GM12878 (cell line): Measurements from ENCODE around the gene ELAVL1. TPM values are rescaled to one million over a fixed set of nuclear protein-coding genes. Genes with fewer than 3 reads are reported as not detected.
A peak's percentile ranks its signal among the peaks of the same experiment; 100 is the strongest.

Source experiments
- ATAC-seq: fragments of 200-7000 bp; cut with Tn5 transposase; 3 replicates; pipeline ENCODE4 v1.9.1; 2020; ENCODE audit warnings: mild to moderate bottlenecking, moderate library complexity
- BruUV-seq: library from RNA; stranded (reverse); fragments of 400-500 nt; replicated peaks from 2 replicates; lab custom pipeline; 2021; lab: Mats Ljungman, UMichigan
- CTCF ChIA-PET: fragments of 300-600 bp; sonication (Branson Sonifier 250); formaldehyde crosslinking; extraction: SDS; loops from one replicate; lab custom pipeline; 2021; ENCODE audit warnings: inconsistent platforms; lab: Yijun Ruan, JAX
- POLR2A ChIA-PET: fragments of 350-600 bp; formaldehyde crosslinking; extraction: SDS; loops from one replicate; lab custom pipeline; 2021; ENCODE audit warnings: inconsistent platforms; lab: Charles Lee
- RAD21 ChIA-PET: fragments of 300-600 bp; sonication (Branson Sonifier 250); formaldehyde crosslinking; loops from one replicate; lab custom pipeline; 2023; ENCODE audit warnings: antibody characterized with exemption; ENCODE audit not compliant: unreplicated experiment; lab: Charles Lee
- SMC1A ChIA-PET: fragments of 300-600 bp; sonication (Branson Sonifier 250); formaldehyde crosslinking; loops from one replicate; lab custom pipeline; 2023; ENCODE audit not compliant: unreplicated experiment, uncharacterized antibody; lab: Charles Lee
- DNase-seq: peaks from one replicate; pipeline ENCODE4 v3.0.0-alpha.2; 2011; ENCODE audit warnings: low read depth, low spot score
- FAIRE-seq: peaks from 3 replicates; lab custom pipeline; 2011; peaks lifted over from hg19 to GRCh38; lab: Jason Lieb, UNC
- H2AFZ ChIP-seq: 2 replicates; pipeline ENCODE4 v1.6.0; 2011; ENCODE audit warnings: low read depth, low read length, control low read depth; ENCODE audit not compliant: control insufficient read depth
- H3K27ac ChIP-seq: 2 replicates; pipeline ENCODE4 v1.5.1; 2011; ENCODE audit warnings: control low read depth; ENCODE audit not compliant: control insufficient read depth, insufficient read depth
- H3K27me3 ChIP-seq, 2 experiments: replicated peaks in 1 of 2; 2 replicates each; pipeline versions ENCODE4 v1.6.0 to v1.6.1; 2011; ENCODE audit warnings: low read length in 1 of 2; ENCODE audit not compliant: control insufficient read depth in 2 of 2, insufficient read depth in 2 of 2
- H3K36me3 ChIP-seq, 2 experiments: 2 replicates each; pipeline ENCODE4 v1.5.1; 2011; ENCODE audit warnings: low read length in 1 of 2; ENCODE audit not compliant: control insufficient read depth in 2 of 2, insufficient read depth in 2 of 2
- H3K4me1 ChIP-seq: 2 replicates; pipeline ENCODE4 v1.6.1; 2011; ENCODE audit warnings: mild to moderate bottlenecking, low read length, moderate library complexity, mixed read lengths; ENCODE audit not compliant: control insufficient read depth, insufficient read depth
- H3K4me2 ChIP-seq: 2 replicates; pipeline ENCODE4 v1.6.0; 2011; ENCODE audit warnings: control low read depth; ENCODE audit not compliant: control insufficient read depth, insufficient read depth
- H3K4me3 ChIP-seq: fragments of 200-600 bp; sonication (generic); 2 replicates; pipeline ENCODE4 v1.5.1; 2016
- H3K79me2 ChIP-seq: 2 replicates; pipeline ENCODE4 v1.6.0; 2011; ENCODE audit warnings: low read length; ENCODE audit not compliant: control insufficient read depth, insufficient read depth
- H3K9ac ChIP-seq: 2 replicates; pipeline ENCODE4 v1.8.0; 2011; ENCODE audit warnings: low read length, control low read depth, mixed read lengths; ENCODE audit not compliant: control insufficient read depth, insufficient read depth
- H3K9me3 ChIP-seq: replicated peaks from 3 replicates; pipeline ENCODE4 v1.5.1; 2011; ENCODE audit warnings: mild to moderate bottlenecking, low read length; ENCODE audit not compliant: control insufficient read depth, insufficient read depth
- H4K20me1 ChIP-seq: 2 replicates; pipeline ENCODE4 v1.6.0; 2011; ENCODE audit not compliant: control insufficient read depth, insufficient read depth
- BMI1 ChIP-seq: fragments of 450-650 bp; IDR thresholded peaks from 2 replicates; pipeline ENCODE4 v1.6.1; 2016; ENCODE audit warnings: mild to moderate bottlenecking, moderate library complexity, borderline replicate concordance
- CHD4 ChIP-seq: fragments of 200-600 bp; sonication (generic); IDR thresholded peaks from 2 replicates; pipeline ENCODE4 v1.6.1; 2016; ENCODE audit warnings: mild to moderate bottlenecking
- EGR1 ChIP-seq, 2 experiments: IDR thresholded peaks; 1 replicate in 1 of 2; 2 replicates in 1 of 2; pipeline ENCODE4 v1.6.1; 2011 to 2012; ENCODE audit warnings: low read depth in 2 of 2, low read length in 2 of 2, borderline replicate concordance in 1 of 2, mild to moderate bottlenecking in 1 of 2, moderate library complexity in 1 of 2
- ELK1 ChIP-seq: IDR thresholded peaks from 2 replicates; pipeline ENCODE4 v1.6.1; 2012; ENCODE audit warnings: low read depth, low read length, improper control_type of control experiment
- GATAD2B ChIP-seq: fragments of 450-650 bp; conservative IDR thresholded peaks from 2 replicates; pipeline ENCODE4 v1.6.1; 2017; ENCODE audit warnings: low read depth, mild to moderate bottlenecking, moderate library complexity
- IKZF2 ChIP-seq, 2 experiments: fragments of 450-650 bp; IDR thresholded peaks; 2 replicates each; pipeline ENCODE4 v1.6.1; 2017; ENCODE audit warnings: mild to moderate bottlenecking in 2 of 2, moderate library complexity in 2 of 2
- NFXL1 ChIP-seq: fragments of 450-650 bp; IDR thresholded peaks from 2 replicates; pipeline ENCODE4 v1.6.1; 2017; ENCODE audit warnings: antibody characterized with exemption, mild to moderate bottlenecking, borderline replicate concordance
- PML ChIP-seq: IDR thresholded peaks from 2 replicates; pipeline ENCODE4 v1.6.1; 2012; ENCODE audit warnings: low read length, inconsistent platforms
- POLR2AphosphoS5 ChIP-seq: IDR thresholded peaks from 2 replicates; pipeline ENCODE4 v1.6.1; 2011; ENCODE audit warnings: mild to moderate bottlenecking, low read length, inconsistent platforms
- RB1 ChIP-seq: fragments of 450-650 bp; formaldehyde crosslinking; IDR thresholded peaks from 2 replicates; pipeline ENCODE4 v1.6.1; 2017; ENCODE audit warnings: mild to moderate bottlenecking, borderline replicate concordance
- RELA ChIP-seq: fragments of 450-650 bp; IDR thresholded peaks from 2 replicates; pipeline ENCODE4 v1.8.0; 2014; ENCODE audit warnings: borderline replicate concordance; ENCODE audit not compliant: partially characterized antibody
- TCF7 ChIP-seq: IDR thresholded peaks from 2 replicates; pipeline ENCODE4 v1.6.1; 2014; ENCODE audit warnings: antibody characterized with exemption, borderline replicate concordance
- USF1 ChIP-seq: IDR thresholded peaks from 2 replicates; pipeline ENCODE4 v1.6.1; 2011; ENCODE audit warnings: borderline replicate concordance, low read depth, mild to moderate bottlenecking, moderate library complexity, mixed read lengths, low read length; ENCODE audit not compliant: insufficient read depth; ENCODE audit errors: extremely low read length
- WGBS: methylation state at CpG from one replicate; pipeline ENCODE4 v1.1.6; 2016; ENCODE audit warnings: low lambda C conversion rate; ENCODE audit not compliant: insufficient replicate concordance, insufficient coverage; ENCODE audit errors: missing lambda C conversion rate; 5-methylcytosine and 5-hydroxymethylcytosine counted together
- in situ Hi-C: fragments of 300-500 bp; cut with MboI; formaldehyde crosslinking; loops from 9 replicates; pipeline ENCODE4 v1.14.3; 2018; ENCODE audit warnings: mixed read lengths
- intact Hi-C: fragments of 100-400 bp; cut with micrococcal nuclease; formaldehyde crosslinking; loops from one replicate; pipeline ENCODE4 v1.14.2; 2022; ENCODE audit not compliant: unreplicated experiment
- polyA plus RNA-seq, 11 experiments: library from polyadenylated mRNA; depleted of rRNA in 4 of 11; unstranded in 6 of 11; stranded (reverse) in 5 of 11; fragments of >200 nt; fragmentation: Nextera tagmentation in 4 of 11; fragmentation: Illumina TruSeq in 1 of 11; extraction: Ambion mirVana in 4 of 11; extraction: Trizol in 1 of 11; gene quantifications; 1 replicate in 1 of 11; 2 replicates in 10 of 11; pipeline versions ENCODE4 v1.2.1 to v1.2.3, GENCODE V29; 2011 to 2016; ENCODE audit warnings: inconsistent platforms in 2 of 11, missing spikeins in 2 of 11, low read depth in 1 of 11
- total RNA-seq, 4 experiments: library from RNA; depleted of rRNA in 3 of 4; stranded (reverse); fragments of >200 nt in 3 of 4; fragmentation: Illumina TruSeq in 1 of 4; extraction: Trizol in 1 of 4; gene quantifications; 2 replicates each; pipeline versions ENCODE4 v1.2.1 to v1.2.3, GENCODE V29; 2013 to 2021

ELAVL1 gene
- total and polyA plus RNA-seq, 10 of the 15 experiments (the other 5 are each of a cell fraction or from before 2014, with no cell fraction given) = 7.4 to 155 (median 70.3) TPM

- CTCF ChIA-PET = interaction anchor here (0.5 to 4.3 kb wide), 20 partner anchors 11 to 576 kb away, joined by 3 to 55 read pairs (median 7); partner anchors contain the start of genes ELAVL1, MAP2K7, SNAPC2 and ZNF414
- TF ChIP-seq RELA (no peak), POLR2AphosphoS5 (no peak), EGR1 (IDR thresholded peaks at IDR 0.05; ENCODE audit: borderline replicate concordance in 1 of 2, low read depth in 2 of 2, low read length in 2 of 2) (no peak), BMI1 (no peak), IKZF2 (IDR thresholded peaks at IDR 0.05) (no peak), PML (no peak), TCF7 (no peak), GATAD2B (no peak), ELK1 (no peak), NFXL1 (no peak), CHD4 (no peak), RB1 (no peak), USF1 (no peak)
- H3K4me3 ChIP-seq = peak overlapping the region; percentile 89
- POLR2A ChIA-PET = interaction anchor here (0.5 to 2.4 kb wide), 6 partner anchors 13 to 1339 kb away, joined by 3 to 18 read pairs (median 4); partner anchors contain the start of genes RAB11B and SNAPC2
- WGBS = 7% methylated on average over 33 of the region's 33 CpGs
- DNase-seq (no peak), ATAC-seq (peak; percentile 29), FAIRE-seq (no peak)
- H3K27me3 ChIP-seq = no peaks in the 10 kb centered on the region
- intact Hi-C loops = loop anchor here (10.0 kb wide), 1 partner anchor 212 kb away; no protein-coding TSS in a partner anchor
- RAD21 ChIA-PET = interaction anchor here (1.0 to 2.3 kb wide), 9 partner anchors 13 to 379 kb away, joined by 3 to 17 read pairs (median 10); partner anchors contain the start of genes ELAVL1, NDUFA7, RPS28 and SNAPC2
- H3K36me3 ChIP-seq = peaks cover 0 to 7% of the 10 kb centered on the region in 2 experiments; a peak in 3 of 4 replicates
- SMC1A ChIA-PET = interaction anchor here (1.0 to 3.1 kb wide), 5 partner anchors 14 to 268 kb away, joined by 3 to 29 read pairs (median 3); partner anchors contain the start of gene ELAVL1
- no peaks in the 10 kb centered on the region for H4K20me1 ChIP-seq
- in situ Hi-C loops = loop anchor here (10.0 kb wide), 1 partner anchor 312 kb away; no protein-coding TSS in a partner anchor
- BruUV-seq = no TSS peak
- peaks cover 7% of the 10 kb centered on the region for H3K4me1 ChIP-seq
- H3K4me2 ChIP-seq = peak overlapping the region; percentile 58
- H3K79me2 ChIP-seq = peaks cover 23% of the 10 kb centered on the region
- H3K27ac ChIP-seq = peak overlapping the region; percentile 77
- peak overlapping the region; percentile 80 for H3K9ac ChIP-seq
- H3K9me3 ChIP-seq = no peaks in the 10 kb centered on the region
- H2AFZ ChIP-seq = peak overlapping the region; percentile 83
These were observed 62.4 kb downstream of the ELAVL1 start for GRCh38 chr19:7942981-7943443.
